ENCODE data around the gene GPR108. TPM values are rescaled to one million over a fixed set of nuclear protein-coding genes. Genes with fewer than 3 reads are reported as not detected.

Gene GPR108
- polyA plus RNA-seq, 1 donor from 2014 or later = 24.6 TPM

- TF ChIP-seq EZH2 (IDR thresholded peaks at IDR 0.05; ENCODE audit: borderline replicate concordance, insufficient read depth, low read length, poor library complexity, severe bottlenecking) (no peak), CTCF (IDR thresholded peaks at IDR 0.05; ENCODE audit: poor library complexity, severe bottlenecking) (no peak), REST (IDR thresholded peaks at IDR 0.05; ENCODE audit: borderline replicate concordance) (no peak)
- Histone ChIP-seq H4K20me1 (ENCODE audit: insufficient read depth) (no peaks in the 10 kb centered on the region), H3K4me2 (ENCODE audit: low read length) (no peak overlapping the region), H3K27ac (ENCODE audit: low read length) (no peak overlapping the region), H3K27me3 (ENCODE audit: insufficient read depth, low read depth, low read length) (no peaks in the 10 kb centered on the region), H3K9ac (ENCODE audit: low read length) (no peak overlapping the region), H3K36me3 (ENCODE audit: insufficient read depth, low read length) (no peaks in the 10 kb centered on the region), H3K9me3 (ENCODE audit: low read length) (no peaks in the 10 kb centered on the region), H3F3A (ENCODE audit: insufficient read depth, low read length, poor library complexity, severe bottlenecking) (no peaks in the 10 kb centered on the region), H3K9me2 (ENCODE audit: insufficient read depth, low read length) (no peaks in the 10 kb centered on the region), H3K79me2 (replicated peaks; ENCODE audit: insufficient read depth, low read length) (no peaks in the 10 kb centered on the region), H2AFZ (ENCODE audit: low read depth, low read length) (no peak overlapping the region), H3K4me3 (ENCODE audit: low read length) (no peak overlapping the region)
Observed at GRCh38 chr19:6729573-6730152, 7.7 kb downstream of the GPR108 start.

- no peaks in the 10 kb centered on the region for H3K9me2 ChIP-seq (ENCODE audit: insufficient read depth, low read length)
- TF ChIP-seq TAF1 (IDR thresholded peaks at IDR 0.05; ENCODE audit: low read depth) = no peak
- TF ChIP-seq CTCF (IDR thresholded peaks at IDR 0.05; ENCODE audit: poor library complexity, severe bottlenecking) = no peak
- TF ChIP-seq RAD21 (conservative IDR thresholded peaks at IDR 0.05) = no peak
- no peak for TF ChIP-seq EZH2 (IDR thresholded peaks at IDR 0.05; ENCODE audit: borderline replicate concordance, insufficient read depth, low read length, poor library complexity, severe bottlenecking)
- no peak for TF ChIP-seq MXI1 (conservative IDR thresholded peaks at IDR 0.05; ENCODE audit: poor library complexity, severe bottlenecking)
- TF ChIP-seq REST (IDR thresholded peaks at IDR 0.05; ENCODE audit: borderline replicate concordance) = no peak
- TF ChIP-seq POLR2AphosphoS5 (IDR thresholded peaks at IDR 0.05) = no peak
- TF ChIP-seq EP300 (conservative IDR thresholded peaks at IDR 0.05; ENCODE audit: poor library complexity, severe bottlenecking) = no peak
- TF ChIP-seq SMC3 (conservative IDR thresholded peaks at IDR 0.05; ENCODE audit: poor library complexity) = no peak
- no peak overlapping the region for H3K4me3 ChIP-seq (ENCODE audit: low read length)
- H2AFZ ChIP-seq (ENCODE audit: low read depth, low read length) = no peak overlapping the region
- no peak overlapping the region for H3K27ac ChIP-seq (ENCODE audit: low read length)
- H3K27me3 ChIP-seq (ENCODE audit: insufficient read depth, low read depth, low read length) = no peaks in the 10 kb centered on the region
- no peaks in the 10 kb centered on the region for H3F3A ChIP-seq (ENCODE audit: insufficient read depth, low read length, poor library complexity, severe bottlenecking)
- no peaks in the 10 kb centered on the region for H3K79me2 ChIP-seq (replicated peaks; ENCODE audit: insufficient read depth, low read length)
- H3K9ac ChIP-seq (ENCODE audit: low read length) = no peak overlapping the region
- no peaks in the 10 kb centered on the region for H4K20me1 ChIP-seq (ENCODE audit: insufficient read depth)
- no peaks in the 10 kb centered on the region for H3K9me3 ChIP-seq (ENCODE audit: low read length)
- no peaks in the 10 kb centered on the region for H3K36me3 ChIP-seq (ENCODE audit: insufficient read depth, low read length)
- H3K4me2 ChIP-seq (ENCODE audit: low read length) = no peak overlapping the region
Observed at GRCh38 chr19:6728346-6728745, 9.0 kb downstream of the GPR108 start.
